GM03348 (cell line): ENCODE results near the gene TBX19.

Experiments used
- DNase-seq: peaks from one replicate; pipeline ENCODE4 v3.0.0; 2012; ENCODE audit warnings: low spot score

The TBX19 gene

GRCh38 chr1:168360151-168361021 lies 79.7 kb downstream of the TBX19 start:
- peak; percentile 52 for DNase-seq

GRCh38 chr1:168361252-168361651 lies 80.6 kb downstream of the TBX19 start:
- no peak for DNase-seq

GRCh38 chr1:168362991-168363390 lies 82.3 kb downstream of the TBX19 start:
- DNase-seq, result no peak
